NCI-H524 (cell line): ENCODE results near the gene SQOR.

Experiments used
- DNase-seq, 2 experiments: peaks; one replicate each; lab custom pipeline; 2025; lab: John Stamatoyannopoulos, UW

The SQOR gene

DNA sequence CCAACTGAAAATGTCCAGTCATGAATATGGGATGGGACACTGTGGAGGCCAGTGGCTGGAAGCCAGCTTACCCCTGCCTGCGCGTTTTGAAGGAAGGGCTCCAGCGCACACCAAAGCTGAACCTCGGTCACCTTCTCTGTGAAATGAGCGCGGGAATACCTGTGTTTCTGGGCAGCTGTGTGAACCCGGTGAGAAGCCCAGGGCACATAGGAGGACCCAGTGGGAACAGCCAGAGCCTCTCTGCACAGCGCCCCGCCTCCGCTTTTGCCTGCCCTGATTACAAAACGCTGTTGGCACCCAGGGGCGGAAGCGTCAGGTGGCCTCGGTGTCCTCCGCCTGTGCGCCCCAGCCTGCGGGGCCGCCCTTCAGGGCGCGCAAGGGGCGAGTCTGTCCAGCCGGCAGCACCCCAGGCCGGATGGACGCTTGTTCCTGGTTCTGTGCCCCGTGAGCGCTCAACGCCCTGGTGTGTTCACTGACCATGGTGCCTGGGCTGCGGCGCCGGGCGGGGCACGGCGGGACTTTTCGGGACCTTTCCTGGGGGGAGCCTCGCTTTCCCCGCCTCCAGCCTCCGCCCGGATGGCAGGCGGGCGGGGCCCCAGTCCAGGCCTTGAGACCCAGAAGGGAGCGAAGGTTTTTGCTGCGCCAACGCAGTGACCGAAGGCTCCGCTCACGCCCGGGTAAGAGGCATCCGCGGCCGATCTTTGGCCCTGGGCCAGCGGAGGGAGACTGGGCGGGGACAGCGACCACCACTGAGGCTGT, at the start of gene SQOR:
Gene SQOR, plus strand, starts transcription at position 598 of the 759 bp plus-strand sequence. CDS start 23,895 bp downstream, outside the sequence.
- peak in 1 of 2 experiments; percentile 59 for DNase-seq

DNA sequence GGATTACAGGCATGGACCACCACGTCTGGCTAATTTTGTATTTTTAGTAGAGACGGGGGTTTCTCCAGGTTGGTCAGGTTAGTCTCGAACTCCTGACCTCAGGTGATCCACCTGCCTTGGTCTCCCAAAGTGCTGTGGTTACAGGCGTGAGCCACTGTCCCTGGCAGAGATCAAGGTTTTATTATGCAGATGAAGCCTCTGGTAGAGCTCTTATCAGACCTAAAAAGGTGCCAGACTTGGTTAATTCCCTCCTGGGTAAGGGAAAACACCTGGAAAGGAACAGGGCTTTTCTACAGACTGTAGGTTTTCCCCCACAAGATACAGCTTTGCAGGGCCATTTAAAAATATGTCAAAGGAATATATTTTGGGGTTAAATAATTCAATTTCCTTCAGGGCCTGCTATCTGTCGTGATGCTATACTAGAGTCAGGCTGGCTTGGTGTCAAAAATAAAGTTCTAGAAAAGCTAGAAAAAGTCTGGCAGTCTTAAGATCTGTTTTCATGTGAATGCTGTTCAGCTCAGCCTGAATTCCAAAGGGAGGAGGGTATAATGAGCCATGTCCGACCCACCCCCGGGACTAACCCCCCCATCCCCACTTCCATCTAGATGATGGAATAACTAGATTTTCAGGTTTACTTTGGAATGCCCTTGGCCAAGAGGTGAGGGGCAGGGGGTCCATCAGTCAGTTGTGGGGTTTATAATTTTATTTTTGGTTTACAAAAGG, 49.6 kb upstream of the SQOR start:
- no peak for DNase-seq

DNA sequence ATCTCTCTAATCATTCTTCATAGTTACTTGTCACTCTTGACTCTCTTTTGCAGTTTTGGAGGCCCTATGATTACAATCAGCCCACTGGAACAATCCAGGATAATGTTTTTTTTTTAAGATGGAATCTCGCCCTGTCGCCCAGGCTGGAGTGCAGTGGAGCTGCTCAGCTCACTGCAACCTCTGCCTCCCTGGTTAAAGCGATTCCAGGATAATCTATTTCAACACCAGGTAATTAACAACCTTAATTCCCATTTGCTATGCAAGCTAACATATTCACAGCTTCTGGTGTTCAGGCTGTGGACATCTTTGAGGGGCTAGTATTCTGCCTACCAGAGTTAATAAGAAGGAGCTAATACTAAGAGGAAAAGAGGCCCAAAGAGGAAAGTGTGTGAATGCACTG, 48.7 kb upstream of the SQOR start:
- DNase-seq = no peak

DNA sequence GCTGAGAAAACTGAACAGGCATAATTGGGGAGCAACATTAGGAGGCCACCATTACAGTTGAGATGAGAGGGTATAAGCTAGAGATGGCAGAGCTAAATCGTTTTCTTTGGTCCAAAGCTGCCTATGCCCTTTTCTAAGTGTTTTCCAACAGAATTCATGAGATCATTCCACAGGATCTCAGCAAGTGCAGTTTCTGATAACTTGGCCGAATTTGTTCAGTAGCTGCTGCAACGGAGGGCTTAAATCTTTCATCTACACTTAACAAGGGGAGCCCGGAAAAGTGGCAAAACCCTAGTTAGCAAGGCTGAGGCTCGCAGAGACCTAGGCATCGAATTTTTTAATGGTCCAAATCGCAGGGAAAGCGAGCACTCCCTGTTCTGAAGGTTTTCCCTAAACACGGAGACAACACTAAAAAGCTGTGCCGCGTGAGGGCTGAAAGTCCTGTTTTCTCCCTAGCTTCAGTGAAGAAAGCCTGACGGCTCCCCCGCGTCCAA, 48.2 kb upstream of the SQOR start:
- DNase-seq = peak in 1 of 2 experiments; percentile 51

DNA sequence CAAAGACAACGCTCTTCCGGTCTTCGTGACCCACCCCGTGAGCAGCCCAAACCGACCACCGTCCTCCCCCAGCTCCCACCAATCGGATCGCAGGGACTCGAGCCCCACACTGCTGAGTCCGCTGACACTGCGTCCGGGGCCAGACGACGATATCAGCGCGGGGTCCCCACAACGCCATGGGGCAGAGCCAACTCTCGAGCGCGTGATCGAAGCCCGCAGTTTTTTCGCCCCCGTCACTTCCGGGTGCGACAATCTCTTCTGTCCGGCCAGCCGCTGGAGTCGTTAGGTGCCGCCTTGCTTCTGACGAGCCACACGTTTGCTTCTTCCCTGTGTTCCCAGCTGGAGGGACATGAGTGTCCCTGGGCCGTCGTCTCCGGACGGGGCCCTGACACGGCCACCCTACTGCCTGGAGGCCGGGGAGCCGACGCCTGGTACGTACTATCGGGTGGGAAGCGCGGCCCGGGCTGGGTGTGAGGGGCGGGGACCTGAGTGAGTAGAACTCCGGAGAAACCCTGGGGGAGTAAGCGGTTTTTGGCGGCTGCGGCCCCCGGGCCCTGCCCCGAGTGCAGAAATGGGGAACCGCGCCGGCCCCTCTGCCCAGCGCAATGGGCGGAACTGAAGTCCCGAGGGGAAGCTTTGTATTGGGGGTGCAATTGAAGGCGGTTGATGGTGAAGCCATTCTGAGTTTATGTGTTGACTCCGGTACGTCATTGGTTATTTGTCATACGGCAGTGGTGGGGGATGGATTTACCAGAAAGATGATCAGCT, 47.5 kb upstream of the SQOR start, which contains the start of gene BLOC1S6:
Gene BLOC1S6, plus strand, starts transcription at position 285 of the 768 bp plus-strand sequence. Its CDS starts 65 bp downstream, at position 350.
- peak; percentile 95 to 97 for DNase-seq

DNA sequence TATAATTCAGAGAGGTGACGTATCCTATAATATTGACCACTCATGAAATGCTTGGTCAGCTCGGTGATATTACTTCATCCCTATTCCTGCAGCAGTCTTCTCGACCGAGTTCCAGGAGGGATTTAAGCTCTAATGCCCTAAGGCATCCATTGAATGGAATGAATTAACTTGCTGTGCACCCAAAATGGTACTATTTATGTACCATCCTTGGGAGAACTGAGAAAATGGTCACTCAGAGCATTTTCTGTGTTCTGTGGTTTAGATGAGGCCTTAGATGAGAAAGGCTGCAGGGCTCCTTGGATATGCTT, 47.0 kb upstream of the SQOR start:
- DNase-seq = no peak

DNA sequence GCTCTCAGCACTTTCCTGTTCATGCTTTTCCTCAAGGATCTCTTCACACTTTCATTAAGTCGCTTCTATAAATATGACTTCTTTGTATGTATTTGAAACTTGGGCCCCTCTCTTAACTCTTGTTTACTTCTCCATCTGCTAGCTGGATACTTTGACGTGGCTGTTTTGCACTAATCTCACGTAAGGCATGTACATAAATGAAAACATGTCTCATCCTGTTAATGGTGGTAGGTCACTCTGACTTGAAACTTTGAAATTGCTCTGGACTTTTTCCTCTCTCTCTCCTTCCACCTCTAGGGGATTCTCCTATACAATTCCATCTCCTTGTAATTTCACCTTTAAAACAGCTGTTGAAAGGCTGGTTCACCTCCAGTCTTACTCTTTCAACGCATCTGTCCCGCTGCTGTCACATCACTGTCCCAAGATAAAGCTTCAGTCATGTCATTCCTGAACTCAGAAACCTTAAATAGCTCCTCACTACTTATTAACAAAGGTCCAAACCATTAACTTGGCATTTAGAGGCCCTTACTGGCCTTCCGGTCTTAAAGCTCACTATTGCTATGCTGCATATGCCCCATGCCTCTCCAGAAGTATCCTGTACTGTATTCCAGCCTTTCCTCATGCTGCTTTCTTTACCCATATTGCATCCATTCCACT, 46.5 kb upstream of the SQOR start:
- DNase-seq = no peak

DNA sequence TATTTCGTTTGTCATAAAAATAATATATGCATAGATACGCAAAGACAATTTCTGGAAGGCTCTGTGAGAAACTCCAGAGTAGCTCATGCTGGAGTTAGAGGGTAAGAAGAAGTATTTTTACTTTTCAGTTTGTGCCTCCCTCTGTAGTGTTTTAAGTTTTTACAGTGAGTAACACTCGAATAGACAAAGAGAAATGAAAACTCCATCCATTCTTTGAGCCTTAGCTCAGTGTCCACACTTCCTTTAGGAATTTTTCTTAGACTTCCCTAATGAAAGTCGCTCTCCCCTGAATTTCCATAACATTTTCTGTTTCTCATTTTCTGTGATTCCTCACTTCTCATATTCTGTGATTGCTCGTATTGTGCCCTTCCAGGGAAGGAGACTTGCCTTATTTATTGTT, 45.6 kb upstream of the SQOR start:
- DNase-seq = no peak

DNA sequence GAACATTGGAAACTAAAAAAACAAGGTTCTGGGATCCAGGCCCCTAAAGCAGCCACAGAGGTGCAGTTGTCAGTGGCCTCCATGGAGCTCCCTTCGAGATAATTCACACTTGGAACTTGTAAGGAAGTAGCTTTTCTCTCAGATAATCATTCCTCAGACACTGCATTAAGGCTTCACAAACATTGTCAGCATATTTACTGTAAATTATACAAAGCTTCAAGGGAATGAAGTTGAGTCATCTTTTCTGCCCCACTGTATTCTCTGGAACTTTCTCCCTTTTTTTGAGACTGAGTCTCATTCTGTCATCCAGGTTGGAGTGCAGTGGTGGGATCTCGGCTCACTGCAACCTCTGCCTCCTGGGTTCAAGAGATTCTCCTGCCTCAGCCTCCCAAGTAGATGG, 40.5 kb upstream of the SQOR start:
- DNase-seq = no peak

DNA sequence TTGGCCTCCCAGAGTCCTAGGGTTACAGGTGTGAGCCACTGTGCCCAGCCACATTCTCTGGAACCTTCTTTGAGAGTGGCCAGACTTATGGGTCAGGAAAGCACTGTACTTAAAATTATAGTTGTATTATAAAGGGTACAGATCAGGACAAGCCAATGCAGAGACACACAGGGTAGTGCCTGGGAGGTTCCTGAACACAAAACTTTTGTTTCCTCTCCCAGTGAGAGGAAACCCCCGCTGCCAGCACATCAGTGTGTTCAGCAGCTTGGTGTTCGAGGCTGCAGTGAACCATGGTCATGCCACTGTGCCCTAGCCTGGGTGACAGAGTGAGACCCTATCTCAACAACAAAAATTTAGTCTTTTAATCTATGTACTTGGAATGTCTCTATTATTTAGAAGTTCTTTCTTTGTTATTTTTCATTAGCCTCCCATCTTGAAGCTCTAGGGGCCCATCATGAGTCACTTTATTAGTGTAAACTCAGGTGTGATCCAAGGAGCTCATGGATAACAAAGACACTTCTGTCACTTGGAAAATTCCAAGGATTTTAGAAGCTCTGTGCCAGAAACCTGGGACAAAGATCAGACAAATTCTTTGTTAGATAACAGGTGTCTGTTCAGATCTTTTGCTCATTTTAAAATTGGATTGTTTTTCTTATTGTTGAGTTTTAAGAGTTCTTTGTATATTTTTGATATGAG, 39.8 kb upstream of the SQOR start:
- no peak for DNase-seq

DNA sequence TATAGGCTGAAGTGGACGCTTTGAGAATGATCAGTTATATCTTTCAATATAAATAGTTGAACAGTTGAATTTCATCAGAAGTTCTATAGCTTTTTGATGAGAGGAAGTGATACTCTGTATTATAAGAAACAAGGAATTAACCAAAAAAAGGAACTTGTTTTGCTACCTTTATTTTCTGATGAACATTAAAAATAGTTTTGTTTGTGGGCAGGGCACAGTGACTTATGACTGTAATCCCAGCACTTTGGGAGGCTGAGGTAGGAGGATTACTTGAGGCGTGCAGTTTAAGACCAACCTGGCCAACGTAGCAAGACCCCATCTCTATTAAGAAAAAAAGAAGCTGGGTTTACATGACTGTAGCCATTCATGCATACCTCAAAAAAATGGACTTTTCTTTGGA, 30.9 kb upstream of the SQOR start:
- DNase-seq = no peak

DNA sequence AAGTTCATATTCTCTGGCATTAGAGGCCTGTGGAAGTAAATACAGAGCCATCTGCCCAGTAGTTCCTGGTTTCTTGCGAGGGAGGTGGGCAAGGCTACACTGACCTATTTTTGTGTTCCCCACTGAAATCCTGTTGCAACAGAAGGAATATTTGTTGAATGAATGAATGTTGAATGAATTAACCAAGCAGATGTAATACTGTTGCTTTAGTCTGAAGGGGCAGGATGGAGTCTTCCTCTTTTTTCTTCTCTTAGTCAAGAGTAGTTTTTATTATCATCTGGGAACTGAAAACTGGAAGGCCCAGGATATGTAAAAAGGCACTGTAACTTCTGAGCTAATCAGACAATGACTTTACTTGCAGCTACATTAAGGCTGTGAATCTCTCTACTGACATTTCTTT, 30.5 kb upstream of the SQOR start:
- DNase-seq = no peak

DNA sequence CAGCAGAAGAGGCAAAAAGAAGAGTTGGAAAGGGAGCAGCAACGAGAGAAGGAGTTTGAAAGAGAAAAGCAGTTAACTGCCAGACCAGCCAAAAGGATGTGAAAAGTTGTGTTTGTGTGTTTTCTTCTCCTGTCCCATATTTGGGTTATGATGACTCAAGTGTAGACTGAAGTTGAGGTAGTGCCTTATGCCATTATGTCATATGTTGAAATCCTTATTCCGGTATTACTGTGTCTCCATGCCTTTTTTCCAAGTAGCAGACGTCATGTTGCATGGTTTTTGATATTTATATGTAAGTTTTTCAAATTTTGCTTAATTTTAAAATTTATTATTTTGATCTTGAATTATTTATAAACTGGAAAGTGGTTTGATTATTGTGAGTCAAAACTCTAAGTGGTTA, 28.4 kb upstream of the SQOR start:
- DNase-seq = no peak

DNA sequence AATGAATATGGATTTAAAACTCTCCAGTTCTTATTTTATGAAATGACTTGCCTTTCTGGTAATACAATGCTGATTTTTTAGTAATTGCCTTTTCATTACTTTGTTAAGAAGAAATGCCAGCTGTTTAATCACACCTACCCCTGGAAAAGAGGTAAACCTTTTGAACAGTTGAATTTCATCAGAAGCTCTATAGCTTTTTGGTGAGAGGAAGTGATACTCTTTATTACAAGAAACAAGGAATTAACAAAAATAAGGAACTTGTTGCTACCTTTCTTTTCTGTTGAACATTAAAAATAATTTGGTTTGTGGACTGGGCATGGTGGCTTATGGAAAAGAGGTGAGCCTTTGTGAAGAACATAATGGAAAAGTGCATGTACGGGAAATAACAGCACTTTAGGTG, 28.0 kb upstream of the SQOR start:
- no peak for DNase-seq

DNA sequence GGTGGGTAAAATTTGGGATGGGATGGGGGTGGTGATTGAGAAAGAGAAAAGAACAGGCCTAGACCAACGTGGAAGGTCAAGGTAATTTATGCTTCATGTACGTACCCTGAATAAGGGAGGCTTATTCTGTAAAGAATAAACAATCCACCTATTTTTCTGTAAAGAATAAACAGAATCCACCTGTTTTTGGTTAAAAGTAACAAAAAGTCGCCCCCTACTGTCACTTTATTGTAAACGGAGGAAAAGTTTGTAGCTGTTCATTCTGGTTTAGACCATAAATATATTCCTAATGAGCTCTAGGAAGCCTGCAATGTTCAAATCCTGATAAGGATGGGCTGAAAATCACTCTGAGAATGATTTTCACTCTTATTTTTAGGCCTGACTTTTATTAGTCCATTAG, 23.5 kb upstream of the SQOR start:
- DNase-seq = peak in 1 of 2 experiments; percentile 25

DNA sequence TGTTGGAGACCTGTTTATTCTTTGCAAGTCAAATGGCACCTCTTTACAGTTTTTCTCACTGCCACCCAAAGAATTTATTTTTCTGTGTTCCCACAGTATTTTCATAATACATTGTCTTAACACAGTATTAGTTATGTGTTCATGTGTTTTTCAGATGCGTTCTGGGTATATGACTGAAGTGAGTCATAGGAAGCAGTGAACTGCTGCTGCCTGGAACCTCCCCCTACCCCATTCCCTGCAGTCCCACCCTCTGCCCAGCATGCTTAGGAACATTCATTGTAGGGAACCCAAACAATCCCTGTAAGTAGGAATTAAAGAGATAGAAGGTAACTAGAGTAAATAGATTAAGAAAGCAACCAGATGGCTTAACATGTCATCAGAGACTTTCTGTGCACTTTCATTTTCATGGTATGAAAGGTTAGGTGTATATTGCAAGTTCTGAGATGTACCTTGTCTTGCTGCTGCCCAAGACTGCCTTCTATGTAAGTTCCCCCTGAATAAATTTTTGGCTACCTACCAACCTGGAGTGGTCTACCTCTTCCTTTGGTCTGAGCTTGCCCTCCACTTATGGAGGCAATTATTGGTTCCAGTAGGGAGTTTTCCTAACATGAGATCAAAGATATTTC, 21.9 kb upstream of the SQOR start:
- DNase-seq = peak; percentile 7 to 31

DNA sequence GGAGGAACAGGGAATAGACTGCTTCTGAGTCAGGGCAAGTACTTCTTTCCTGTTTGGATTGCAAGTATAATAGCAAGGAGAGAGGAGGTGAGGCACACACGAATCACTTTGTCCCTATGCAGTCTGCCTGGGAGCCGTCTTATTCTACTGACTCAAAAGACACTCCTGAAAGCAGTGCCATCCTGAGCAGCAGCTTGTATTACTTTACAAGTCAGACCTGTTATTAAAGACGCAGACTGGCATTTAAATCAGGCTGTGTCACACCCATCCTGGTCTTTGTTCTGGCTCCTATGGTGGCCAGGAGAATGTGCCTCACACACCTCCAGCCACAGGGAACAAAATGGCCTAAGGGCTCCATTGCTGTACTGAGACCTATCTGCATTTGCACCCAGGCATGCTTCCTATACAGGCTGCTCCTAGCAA, 17.9 kb upstream of the SQOR start:
- no peak for DNase-seq

DNA sequence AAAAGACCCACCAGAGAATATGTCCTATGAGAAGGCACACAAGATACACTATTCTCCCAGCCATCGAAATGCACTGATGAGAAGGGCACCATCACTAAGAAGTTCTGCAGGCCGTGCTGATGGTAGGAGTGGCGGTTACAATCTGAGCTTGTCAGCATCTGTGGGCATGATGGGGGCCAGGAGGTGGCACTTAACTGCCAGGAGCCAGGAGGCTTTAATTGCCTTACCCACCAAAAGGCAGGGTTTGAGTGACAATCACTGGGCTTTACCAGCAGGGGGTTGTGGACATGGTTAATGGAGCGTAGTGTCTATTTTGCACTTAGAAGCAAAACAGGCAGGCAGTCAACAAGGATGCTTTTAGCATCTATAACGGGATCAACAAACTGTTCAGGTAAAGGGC, 16.0 kb upstream of the SQOR start:
- peak; percentile 80 to 88 for DNase-seq

DNA sequence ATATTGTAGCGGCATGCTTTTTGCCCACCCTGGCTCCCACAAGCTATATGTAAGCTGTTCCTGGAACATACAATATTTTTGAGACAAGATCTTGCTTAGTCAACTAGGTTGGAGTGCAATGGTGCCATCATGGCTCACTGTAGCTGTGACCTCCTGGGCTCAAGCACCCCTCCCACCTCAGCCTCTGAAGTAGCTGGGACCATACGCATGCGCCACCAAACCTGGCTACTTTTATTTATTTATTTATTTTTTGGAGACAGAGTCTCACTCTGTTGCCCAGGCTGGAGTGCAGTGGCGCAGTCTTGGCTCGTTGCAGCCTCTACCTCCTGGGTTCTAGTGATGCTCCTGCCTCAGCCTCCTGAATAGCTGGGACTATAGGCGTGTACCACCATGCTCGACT, 6.7 kb upstream of the SQOR start:
- DNase-seq = no peak

DNA sequence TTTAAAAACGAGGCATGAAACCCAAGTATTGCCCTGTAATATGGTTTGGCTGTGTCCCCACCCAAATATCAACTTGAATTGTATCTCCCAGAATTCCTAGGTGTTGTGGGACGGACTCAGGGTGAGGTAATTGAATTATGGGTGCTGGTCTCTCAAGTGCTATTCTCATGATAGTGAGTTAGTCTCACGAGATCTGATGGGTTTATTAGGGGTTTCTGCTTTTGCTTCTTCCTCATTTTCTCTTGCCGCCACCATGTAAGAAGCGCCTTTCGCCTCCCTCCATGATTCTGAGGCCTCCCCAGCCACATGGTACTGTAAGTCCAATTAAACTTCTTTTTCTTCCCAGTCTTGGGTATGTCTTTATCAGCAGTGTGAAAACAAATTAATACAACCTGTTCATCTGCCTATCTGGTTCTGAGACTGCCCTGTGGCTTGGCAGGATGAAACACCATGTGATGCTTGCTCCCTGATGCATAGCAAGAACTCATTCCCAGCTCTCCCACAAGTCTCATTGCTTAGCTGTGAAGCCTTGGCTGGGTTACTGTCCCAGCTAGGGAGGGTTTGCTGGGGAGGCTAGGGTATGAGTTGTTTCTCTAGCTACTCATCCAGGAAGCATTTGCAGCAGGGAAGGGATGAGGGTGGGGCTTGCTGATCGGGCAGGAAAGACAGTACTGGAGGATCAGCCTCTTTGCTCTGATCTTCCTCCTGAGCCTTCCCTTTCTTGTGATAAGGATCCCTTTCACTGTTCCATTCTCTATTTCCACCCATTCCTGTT, 3.7 kb upstream of the SQOR start:
- no peak for DNase-seq
